HEK293T (cell line): ENCODE data around the gene DMC1.

Experiments used
- BHLHE40 ChIP-seq: fragments of 450-650 bp; IDR thresholded peaks from 2 replicates; pipeline ENCODE4 v1.6.1; 2016; ENCODE audit warnings: mild to moderate bottlenecking, moderate library complexity, borderline replicate concordance
- FOXK2 ChIP-seq: fragments of 450-650 bp; IDR thresholded peaks from 2 replicates; pipeline ENCODE4 v1.6.1; 2016; ENCODE audit warnings: mild to moderate bottlenecking
- SP1 ChIP-seq: fragments of 450-650 bp; IDR thresholded peaks from 2 replicates; pipeline ENCODE4 v1.6.1; 2017

GRCh38 chr22:38599466-38599865 is 29.5 kb upstream of the DMC1 start:
- TF ChIP-seq SP1 (no peak), FOXK2 (no peak), BHLHE40 (no peak)
